Activated T-cell treated with anti-CD3 and anti-CD28 coated beads for 1 hour (primary cell): ENCODE data around the gene UBA52.
"Not testable (repeated sequence)": the region's sequence is repeated elsewhere in the genome, so short reads cannot be mapped to it uniquely, and the experiment has no call there.

Experiments
- DNase-seq: peaks from one replicate; pipeline ENCODE4 v3.0.0-alpha.2; 2020; ENCODE audit warnings: low read depth

The UBA52 gene

GRCh38 chr19:18557411-18558201 is 14.1 kb upstream of the UBA52 start, which contains the start of gene KXD1:
TSS of gene KXD1 (plus strand) at chr19:18557870. CDS start at chr19:18562057, 4,187 bp downstream.
- peak; percentile 96 for DNase-seq

- no peak for DNase-seq
Observed at GRCh38 chr19:18558202-18558555, 13.5 kb upstream of the UBA52 start.

- DNase-seq, result no peak
Observed at GRCh38 chr19:18558604-18559003, 13.1 kb upstream of the UBA52 start.

- no peak for DNase-seq
Observed at GRCh38 chr19:18559685-18560084, 12.0 kb upstream of the UBA52 start.

- DNase-seq, result no peak
Observed at GRCh38 chr19:18562086-18562485, 9.6 kb upstream of the UBA52 start.

GRCh38 chr19:18566953-18567352 is 4.7 kb upstream of the UBA52 start:
- DNase-seq, result no peak

- DNase-seq, result no peak
Observed at GRCh38 chr19:18568367-18568766, 3.3 kb upstream of the UBA52 start.

- DNase-seq, result no peak
Observed at GRCh38 chr19:18574691-18575291, 3.1 kb downstream of the UBA52 start.

GRCh38 chr19:18576383-18576782 is 4.7 kb downstream of the UBA52 start:
- DNase-seq, result no peak

- no peak for DNase-seq
Observed at GRCh38 chr19:18577365-18577914, 5.8 kb downstream of the UBA52 start.

- no peak for DNase-seq
Observed at GRCh38 chr19:18580311-18580710, 8.7 kb downstream of the UBA52 start.

GRCh38 chr19:18586306-18586705 is 14.6 kb downstream of the UBA52 start:
- no peak for DNase-seq

- DNase-seq, result no peak
Observed at GRCh38 chr19:18587561-18587960, 15.9 kb downstream of the UBA52 start.

GRCh38 chr19:18587962-18588610 is 16.4 kb downstream of the UBA52 start:
- no peak for DNase-seq

GRCh38 chr19:18588611-18589379 is 17.1 kb downstream of the UBA52 start, which contains the start of gene REX1BD:
TSS of gene REX1BD (plus strand) at chr19:18588798. CDS start at chr19:18588802, 4 bp downstream.
- DNase-seq, result peak; percentile 80

- DNase-seq, result peak; percentile 54
Observed at GRCh38 chr19:18589380-18590272, 18.0 kb downstream of the UBA52 start.

- DNase-seq, result no peak
Observed at GRCh38 chr19:18590273-18591272, 18.9 kb downstream of the UBA52 start.

- DNase-seq, result no peak
Observed at GRCh38 chr19:18591735-18592385, 20.2 kb downstream of the UBA52 start.

- DNase-seq, result not testable (repeated sequence)
Observed at GRCh38 chr19:18592732-18593131, 21.1 kb downstream of the UBA52 start.
